ENCODE measurements around the gene C4BPA. TPM values are rescaled to one million over a fixed set of nuclear protein-coding genes. Genes with fewer than 3 reads are reported as not detected.

The C4BPA gene
- total and polyA plus RNA-seq, 9 of the 15 experiments (the other 6 are each of a cell fraction or from before 2014, with no cell fraction given), result 0.04 to 0.22 (median 0.11) TPM; not detected in 3

- TF ChIP-seq NCOA1 (IDR thresholded peaks at IDR 0.05; ENCODE audit: low read depth) (0 out of 2 replicates have a peak, but pooled peaks have one; percentile 39), PHF8 (IDR thresholded peaks at IDR 0.05; ENCODE audit: borderline replicate concordance, low read length) (no peak), ZEB2 (IDR thresholded peaks at IDR 0.05) (peak; percentile 88), TFE3 (CRISPR knock-in tag; IDR thresholded peaks at IDR 0.05) (no peak), SMARCC2 (IDR thresholded peaks at IDR 0.05; ENCODE audit: low read depth) (peak; percentile 45; the same call in 1 of the 2 replicates), SMAD3 (CRISPR knock-in tag; conservative IDR thresholded peaks at IDR 0.05) (0 out of 2 replicates have a peak, but pooled peaks have one; percentile 3), ELF2 (CRISPR knock-in tag; IDR thresholded peaks at IDR 0.05) (no peak), ZNF707 (CRISPR knock-in tag; conservative IDR thresholded peaks at IDR 0.05) (peak; percentile 88), TARDBP (IDR thresholded peaks at IDR 0.05) (no peak), HNRNPUL1 (IDR thresholded peaks at IDR 0.05; ENCODE audit: low read length) (no peak), ZNF274 (IDR thresholded peaks at IDR 0.05; ENCODE audit: borderline replicate concordance, low read depth, low read length) (no peak), LEF1 (IDR thresholded peaks at IDR 0.05) (peak; percentile 65; the same call in 1 of the 2 replicates), ZBTB7A (IDR thresholded peaks at IDR 0.05; ENCODE audit: borderline replicate concordance, control insufficient read depth, low read depth, low read length) (no peak), KDM1A (IDR thresholded peaks at IDR 0.05) (peak; percentile 60 to 79; a peak in 3 of 4 replicates), E4F1 (CRISPR knock-in tag; IDR thresholded peaks at IDR 0.05; ENCODE audit: borderline replicate concordance) (no peak), NR4A1 (CRISPR knock-in tag; IDR thresholded peaks at IDR 0.05) (no peak), NR4A1 (tag; IDR thresholded peaks at IDR 0.05) (no peak), MAFG (tag; conservative IDR thresholded peaks at IDR 0.05) (peak; percentile 56; the same call in 1 of the 2 replicates), PATZ1 (CRISPR knock-in tag; IDR thresholded peaks at IDR 0.05; ENCODE audit: borderline replicate concordance) (no peak), NCOA6 (IDR thresholded peaks at IDR 0.05) (no peak), MEIS2 (IDR thresholded peaks at IDR 0.05; ENCODE audit: partially characterized antibody) (peak; percentile 75), HDAC6 (IDR thresholded peaks at IDR 0.05; ENCODE audit: low read depth, low read length) (no peak)
These were observed 19.3 kb upstream of the C4BPA start (continued) for GRCh38 chr1:207084701-207085180.

Data from K562 (cell line).